Uterus (tissue), 2 donors: Measurements from ENCODE around the gene EVPL.
"Not testable (repeated sequence)": the region's sequence is repeated elsewhere in the genome, so short reads cannot be mapped to it uniquely, and the experiment has no call there.

Experiments used
- CTCF ChIP-seq, 4 experiments: fragments of 200-600 bp in 2 of 4; fragments of 450-650 bp in 2 of 4; sonication (generic) in 2 of 4; IDR thresholded peaks; one replicate each; pipeline ENCODE4 v1.5.1; 2016 to 2019; ENCODE audit warnings: antibody characterized with exemption in 4 of 4, mild to moderate bottlenecking in 2 of 4, moderate library complexity in 1 of 4
- POLR2A ChIP-seq, 2 donors: fragments of 450-650 bp; IDR thresholded peaks; one replicate each; pipeline ENCODE4 v1.6.1; 2016; ENCODE audit warnings: antibody characterized with exemption in 2 of 2, mild to moderate bottlenecking in 1 of 2, moderate library complexity in 1 of 2

GRCh38 chr17:75975187-75975586 lies 51.9 kb downstream of the EVPL start:
- TF ChIP-seq POLR2A, CTCF (IDR thresholded peaks at IDR 0.05): not testable (repeated sequence)
